ENCODE measurements around the gene HPS1. TPM values are rescaled to one million over a fixed set of nuclear protein-coding genes. Genes with fewer than 3 reads are reported as not detected.

Gene HPS1
- total and polyA plus RNA-seq, 10 of the 15 experiments (the other 5 are each of a cell fraction or from before 2014, with no cell fraction given): 27.1 to 138 (median 54.8) TPM

DNA sequence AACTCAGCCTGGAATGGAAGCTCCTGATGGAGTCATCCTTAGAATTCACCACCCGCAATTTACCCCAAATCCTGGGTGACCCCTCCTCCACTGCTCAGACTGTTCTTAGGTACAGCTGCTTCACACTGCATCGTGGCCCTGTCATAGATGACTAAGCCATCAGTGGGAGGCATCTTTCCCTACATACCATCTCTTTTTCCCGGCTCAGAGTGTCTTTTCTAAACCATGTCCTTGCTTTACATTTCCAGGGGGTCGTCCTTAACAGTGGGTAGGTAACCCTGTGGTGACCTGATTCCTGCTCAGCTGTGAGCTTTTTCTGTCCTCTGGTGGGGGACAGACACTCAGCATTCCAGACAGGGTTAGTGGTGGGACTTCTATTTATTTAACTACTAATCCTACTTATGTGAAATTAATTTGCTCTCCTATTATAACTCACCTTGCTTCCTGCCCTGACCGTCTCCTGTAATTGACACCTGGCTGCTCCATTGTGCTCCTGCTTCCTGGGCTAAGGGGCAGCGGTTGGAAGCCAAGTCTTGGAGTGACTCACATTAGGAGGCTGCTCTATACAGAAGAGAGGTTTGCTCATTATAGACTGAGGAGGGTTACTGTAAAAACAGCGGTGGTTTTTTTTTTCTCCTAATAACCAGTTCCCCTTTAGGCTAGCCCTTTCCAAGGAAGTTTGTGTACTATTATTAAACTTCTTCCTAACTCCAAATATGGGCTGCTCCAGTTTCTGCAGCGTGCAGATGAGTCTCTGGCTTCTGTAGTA lies 72.3 kb downstream of the HPS1 start:
- Histone ChIP-seq H3K9me3 (replicated peaks; ENCODE audit: control insufficient read depth, insufficient read depth, low read length) (no peaks in the 10 kb centered on the region; the same call in 2 of the 3 replicates), H3K27me3 (replicated peaks in 1 of 2; ENCODE audit: control insufficient read depth in 2 of 2, insufficient read depth in 2 of 2, low read length in 1 of 2) (no peaks in the 10 kb centered on the region), H3K4me2 (ENCODE audit: control insufficient read depth, insufficient read depth) (no peak overlapping the region), H3K4me1 (ENCODE audit: control insufficient read depth, insufficient read depth, low read length) (no peaks in the 10 kb centered on the region), H2AFZ (ENCODE audit: control insufficient read depth, low read depth, low read length) (no peak overlapping the region), H3K4me3 (no peak overlapping the region), H3K36me3 (ENCODE audit: control insufficient read depth in 2 of 2, insufficient read depth in 2 of 2, low read length in 1 of 2) (no peaks in the 10 kb centered on the region), H3K27ac (ENCODE audit: control insufficient read depth, insufficient read depth) (no peak overlapping the region), H3K9ac (ENCODE audit: control insufficient read depth, insufficient read depth, low read length) (no peak overlapping the region), H3K79me2 (ENCODE audit: control insufficient read depth, insufficient read depth, low read length) (no peaks in the 10 kb centered on the region), H4K20me1 (ENCODE audit: control insufficient read depth, insufficient read depth) (no peaks in the 10 kb centered on the region; the same call in 1 of the 2 replicates)
- no peak for TF ChIP-seq SIN3A (IDR thresholded peaks at IDR 0.05; ENCODE audit: low read depth, low read length)
- no peak for TF ChIP-seq MEF2A (IDR thresholded peaks at IDR 0.05; ENCODE audit: insufficient read depth, low read depth, low read length)
- TF ChIP-seq, protein P1, sequence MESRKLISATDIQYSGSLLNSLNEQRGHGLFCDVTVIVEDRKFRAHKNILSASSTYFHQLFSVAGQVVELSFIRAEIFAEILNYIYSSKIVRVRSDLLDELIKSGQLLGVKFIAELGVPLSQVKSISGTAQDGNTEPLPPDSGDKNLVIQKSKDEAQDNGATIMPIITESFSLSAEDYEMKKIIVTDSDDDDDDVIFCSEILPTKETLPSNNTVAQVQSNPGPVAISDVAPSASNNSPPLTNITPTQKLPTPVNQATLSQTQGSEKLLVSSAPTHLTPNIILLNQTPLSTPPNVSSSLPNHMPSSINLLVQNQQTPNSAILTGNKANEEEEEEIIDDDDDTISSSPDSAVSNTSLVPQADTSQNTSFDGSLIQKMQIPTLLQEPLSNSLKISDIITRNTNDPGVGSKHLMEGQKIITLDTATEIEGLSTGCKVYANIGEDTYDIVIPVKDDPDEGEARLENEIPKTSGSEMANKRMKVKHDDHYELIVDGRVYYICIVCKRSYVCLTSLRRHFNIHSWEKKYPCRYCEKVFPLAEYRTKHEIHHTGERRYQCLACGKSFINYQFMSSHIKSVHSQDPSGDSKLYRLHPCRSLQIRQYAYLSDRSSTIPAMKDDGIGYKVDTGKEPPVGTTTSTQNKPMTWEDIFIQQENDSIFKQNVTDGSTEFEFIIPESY (IDR thresholded peaks at IDR 0.05): no peak
- TF ChIP-seq, protein P2, sequence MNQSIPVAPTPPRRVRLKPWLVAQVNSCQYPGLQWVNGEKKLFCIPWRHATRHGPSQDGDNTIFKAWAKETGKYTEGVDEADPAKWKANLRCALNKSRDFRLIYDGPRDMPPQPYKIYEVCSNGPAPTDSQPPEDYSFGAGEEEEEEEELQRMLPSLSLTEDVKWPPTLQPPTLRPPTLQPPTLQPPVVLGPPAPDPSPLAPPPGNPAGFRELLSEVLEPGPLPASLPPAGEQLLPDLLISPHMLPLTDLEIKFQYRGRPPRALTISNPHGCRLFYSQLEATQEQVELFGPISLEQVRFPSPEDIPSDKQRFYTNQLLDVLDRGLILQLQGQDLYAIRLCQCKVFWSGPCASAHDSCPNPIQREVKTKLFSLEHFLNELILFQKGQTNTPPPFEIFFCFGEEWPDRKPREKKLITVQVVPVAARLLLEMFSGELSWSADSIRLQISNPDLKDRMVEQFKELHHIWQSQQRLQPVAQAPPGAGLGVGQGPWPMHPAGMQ (IDR thresholded peaks at IDR 0.05; ENCODE audit: borderline replicate concordance): no peak
- TF ChIP-seq, protein P3, sequence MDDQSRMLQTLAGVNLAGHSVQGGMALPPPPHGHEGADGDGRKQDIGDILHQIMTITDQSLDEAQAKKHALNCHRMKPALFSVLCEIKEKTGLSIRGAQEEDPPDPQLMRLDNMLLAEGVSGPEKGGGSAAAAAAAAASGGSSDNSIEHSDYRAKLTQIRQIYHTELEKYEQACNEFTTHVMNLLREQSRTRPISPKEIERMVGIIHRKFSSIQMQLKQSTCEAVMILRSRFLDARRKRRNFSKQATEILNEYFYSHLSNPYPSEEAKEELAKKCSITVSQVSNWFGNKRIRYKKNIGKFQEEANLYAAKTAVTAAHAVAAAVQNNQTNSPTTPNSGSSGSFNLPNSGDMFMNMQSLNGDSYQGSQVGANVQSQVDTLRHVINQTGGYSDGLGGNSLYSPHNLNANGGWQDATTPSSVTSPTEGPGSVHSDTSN (IDR thresholded peaks at IDR 0.05; ENCODE audit: insufficient replicate concordance, low read depth, low read length): no peak
- no TSS peak for BruUV-seq (replicated peaks)
- POLR2A ChIA-PET: no interaction called here
- no peak for DNase-seq (ENCODE audit: low read depth, low spot score)
- SMC1A ChIA-PET (ENCODE audit: uncharacterized antibody, unreplicated experiment): no interaction called here
- CTCF ChIA-PET: no interaction called here
- WGBS (ENCODE audit: insufficient coverage, insufficient replicate concordance, low lambda C conversion rate, missing lambda C conversion rate): 22% methylated on average over 8 of the region's 8 CpGs
- in situ Hi-C loops (cut with MboI): no loop called here
- intact Hi-C loops (cut with micrococcal nuclease; ENCODE audit: unreplicated experiment): no loop called here
- no peak for FAIRE-seq
- RAD21 ChIA-PET (ENCODE audit: unreplicated experiment): no interaction called here
- ATAC-seq: no peak
